Testis (tissue), 2 donors: ENCODE results near the gene ARHGAP25.

ENCODE experiments used
- CTCF ChIP-seq, 3 experiments: fragments of 450-650 bp in 2 of 3; fragments of 200-600 bp in 1 of 3; sonication (generic) in 1 of 3; IDR thresholded peaks; one replicate each; pipeline ENCODE4 v1.5.1; 2016 to 2019; ENCODE audit warnings: antibody characterized with exemption in 3 of 3, mild to moderate bottlenecking in 2 of 3, moderate library complexity in 1 of 3
- POLR2A ChIP-seq: fragments of 450-650 bp; IDR thresholded peaks from one replicate; pipeline ENCODE4 v1.6.1; 2017; ENCODE audit warnings: antibody characterized with exemption, mild to moderate bottlenecking, moderate library complexity

DNA sequence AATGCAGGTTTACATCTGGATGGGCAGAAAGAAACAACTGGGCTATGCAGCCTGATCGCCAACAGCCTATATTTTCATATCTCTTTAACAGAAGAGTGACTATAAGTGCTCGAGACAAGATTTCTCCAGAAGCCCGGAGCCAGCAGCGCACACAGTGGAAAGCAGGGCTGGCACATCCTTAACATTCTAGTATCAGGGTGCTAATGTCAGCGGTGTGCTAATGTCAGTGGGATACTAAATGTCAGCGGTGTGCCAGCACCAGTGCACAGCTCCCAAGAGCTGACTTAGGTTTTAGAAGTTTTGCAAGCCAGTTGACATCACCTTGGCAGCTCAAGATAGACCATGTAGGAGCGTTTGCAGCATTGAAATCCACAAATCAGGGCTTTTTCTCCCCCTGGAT is 128.3 kb downstream of the ARHGAP25 start:
- TF ChIP-seq CTCF (IDR thresholded peaks at IDR 0.05) (no peak), POLR2A (no peak)
